Fibroblast of skin of scalp (primary cell): ENCODE results near the gene RTF1.

Experiments used
- DNase-seq: peaks from one replicate; pipeline ENCODE4 v3.0.0-alpha.2; 2013

Gene RTF1

DNA sequence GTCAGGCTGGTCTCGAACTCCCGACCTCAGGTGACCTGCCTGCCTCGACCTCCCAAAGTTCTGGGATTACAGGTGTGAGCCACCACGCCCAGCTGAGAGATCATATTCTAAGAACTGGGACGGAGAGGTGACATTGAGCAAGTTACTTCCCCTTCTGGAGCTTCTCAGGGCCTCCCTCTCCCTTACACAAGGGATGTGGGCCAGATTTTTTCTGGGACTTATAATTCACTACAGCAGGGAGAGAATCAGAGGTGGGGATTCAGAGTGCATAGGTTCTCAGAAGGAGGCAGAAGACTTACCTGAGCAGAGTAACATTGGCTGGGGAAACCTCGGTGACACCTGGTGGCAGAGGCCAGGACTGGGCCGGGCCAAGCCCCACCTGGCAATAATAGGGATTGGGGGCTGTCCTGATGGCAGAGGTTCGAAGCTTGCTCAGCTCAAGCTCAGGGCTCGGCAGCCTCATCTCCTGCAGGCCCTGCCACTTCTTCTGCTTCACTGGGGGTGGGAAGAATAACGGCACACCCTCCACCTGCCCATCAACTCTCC is 90.0 kb downstream of the RTF1 start:
- no peak for DNase-seq

DNA sequence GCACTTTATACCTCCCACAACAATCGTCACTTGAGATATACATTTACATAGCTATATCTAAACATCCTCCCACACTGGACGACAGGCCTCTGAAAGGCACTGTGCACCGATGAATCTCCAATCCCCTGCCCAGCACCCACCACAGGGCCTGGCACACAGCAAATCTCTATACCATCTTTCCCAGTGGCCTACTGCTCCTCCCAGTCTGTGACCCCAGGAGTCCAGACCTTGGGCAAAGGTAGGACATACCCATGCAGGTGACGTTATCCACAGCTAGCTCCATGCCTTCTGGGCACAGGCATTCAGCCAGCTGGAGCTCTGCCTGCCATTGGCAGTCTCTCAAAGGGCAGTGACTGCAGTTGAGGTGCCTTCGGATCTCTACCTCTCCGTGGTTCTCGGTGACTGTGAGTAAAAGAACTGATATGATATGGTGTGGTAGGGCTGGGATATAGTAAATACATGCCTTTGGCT is 91.0 kb downstream of the RTF1 start:
- DNase-seq, result no peak

DNA sequence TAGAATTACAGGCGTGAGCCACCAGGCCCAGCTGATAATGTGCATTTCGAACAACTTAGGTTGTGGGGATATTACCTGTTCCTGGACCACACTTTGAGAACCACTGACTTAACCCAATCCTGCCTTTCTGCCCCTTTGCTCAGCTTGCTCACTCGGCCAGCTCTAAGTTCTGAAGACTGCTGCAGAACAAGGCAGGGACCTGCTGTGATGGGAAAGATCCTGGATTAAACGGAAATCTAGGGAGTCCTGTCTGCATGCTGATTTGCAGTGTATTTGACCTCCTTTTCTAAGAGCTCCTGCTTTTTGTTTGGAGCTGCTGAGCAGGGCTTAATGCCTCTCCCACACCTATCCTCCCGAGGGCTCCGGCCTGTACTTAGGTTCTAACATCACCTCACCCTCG is 93.8 kb downstream of the RTF1 start:
- DNase-seq, result no peak

DNA sequence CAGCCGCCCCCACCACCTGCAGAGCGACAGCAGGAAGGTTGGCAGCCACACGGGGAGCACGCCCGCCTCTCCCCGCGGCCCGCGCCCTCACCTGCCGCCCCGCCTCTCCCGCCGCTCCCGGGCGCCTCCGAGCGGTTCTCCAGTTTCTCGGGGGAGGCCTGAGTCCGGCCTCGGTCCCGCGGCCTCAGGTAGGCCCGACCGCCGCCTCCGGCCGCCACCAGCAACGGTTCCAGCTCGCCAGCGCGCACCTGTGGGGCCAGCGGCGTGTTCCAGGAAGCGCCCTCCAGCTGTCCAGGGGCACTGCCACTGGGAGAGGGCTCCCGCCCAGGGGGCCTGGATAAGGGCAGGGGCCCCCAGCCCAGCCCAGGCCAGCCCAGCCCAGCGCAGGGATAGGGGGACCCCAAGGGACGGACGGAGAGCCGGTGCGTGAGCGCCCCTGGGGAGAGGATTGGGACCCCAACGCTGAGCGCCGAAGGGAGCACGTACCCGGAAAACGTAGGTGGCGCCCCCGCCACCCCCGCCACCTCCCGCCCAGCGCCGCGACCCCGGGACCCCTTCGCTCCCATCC is 94.5 kb downstream of the RTF1 start:
- DNase-seq, result no peak

DNA sequence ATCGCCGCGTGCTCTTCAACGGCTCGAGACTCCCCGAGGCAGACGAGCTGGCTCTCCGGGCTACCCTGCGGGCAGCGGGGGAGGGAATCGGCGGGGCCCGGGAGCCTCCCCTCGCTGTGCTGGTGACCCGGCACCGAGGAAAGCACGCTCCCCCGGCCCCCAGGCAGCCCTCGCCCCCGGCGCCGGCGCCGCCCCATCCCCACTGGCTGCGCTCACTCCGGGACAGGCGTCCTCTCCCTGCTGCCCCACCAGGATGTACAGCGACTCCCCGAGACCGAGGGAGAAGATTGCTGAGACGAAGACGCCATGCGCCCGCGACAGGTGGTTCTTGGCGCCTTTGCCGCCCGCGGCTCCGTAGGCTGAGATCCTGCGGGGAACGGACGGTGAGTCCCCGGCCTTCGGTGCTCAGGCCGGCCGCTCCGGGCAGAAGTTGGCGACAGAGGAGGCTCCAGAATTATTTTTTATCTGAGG is 95.0 kb downstream of the RTF1 start:
- DNase-seq, result no peak

DNA sequence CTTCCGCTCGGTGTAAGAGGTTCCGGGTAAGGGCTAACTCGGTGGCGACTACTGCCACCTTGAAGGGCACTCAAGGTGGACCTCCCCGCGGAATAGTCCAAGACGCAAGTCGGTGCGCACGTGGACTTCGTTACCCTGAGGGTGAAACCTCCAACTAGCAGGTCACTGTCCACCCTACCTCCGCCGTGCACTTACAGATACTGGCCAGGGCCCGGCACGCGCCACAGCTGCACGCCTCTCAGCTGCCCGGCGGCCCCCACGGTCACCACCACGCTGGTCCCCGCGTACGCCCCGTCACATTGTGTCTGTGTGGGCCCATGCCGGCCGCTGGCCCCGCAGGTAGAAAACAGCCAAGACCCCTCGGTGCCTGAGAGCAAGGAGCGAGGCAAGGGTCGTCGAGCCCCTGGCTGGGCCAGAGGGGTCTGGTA is 95.6 kb downstream of the RTF1 start:
- DNase-seq, result no peak

DNA sequence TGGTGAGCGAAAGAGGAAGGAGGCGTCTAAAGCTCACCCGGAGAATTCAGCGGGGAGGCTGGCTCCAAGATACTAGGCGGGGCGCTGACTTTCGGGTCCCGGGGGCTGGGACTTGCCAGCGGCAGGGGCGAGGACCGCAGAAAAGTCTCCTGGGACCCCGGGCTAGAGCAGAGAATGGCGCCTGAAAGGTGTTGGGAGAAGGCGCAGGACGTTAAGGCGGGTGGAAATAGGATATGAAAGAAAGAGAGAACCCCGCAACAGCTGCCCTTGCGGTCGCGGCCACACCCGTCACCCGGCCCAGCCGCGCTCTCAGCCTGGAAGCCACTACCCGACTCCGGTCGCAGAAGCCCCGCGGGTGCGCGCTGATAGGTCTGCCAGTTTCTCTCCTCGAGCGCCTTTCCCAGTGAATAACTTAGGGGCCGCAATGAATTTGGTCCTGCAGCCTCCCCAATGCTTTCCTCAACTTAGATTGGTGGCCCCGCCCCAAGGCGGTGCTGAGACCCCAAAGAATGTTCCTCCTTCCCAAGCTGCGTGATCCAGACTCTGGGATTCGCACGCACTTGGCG is 96.1 kb downstream of the RTF1 start:
- DNase-seq, result peak; percentile 17

DNA sequence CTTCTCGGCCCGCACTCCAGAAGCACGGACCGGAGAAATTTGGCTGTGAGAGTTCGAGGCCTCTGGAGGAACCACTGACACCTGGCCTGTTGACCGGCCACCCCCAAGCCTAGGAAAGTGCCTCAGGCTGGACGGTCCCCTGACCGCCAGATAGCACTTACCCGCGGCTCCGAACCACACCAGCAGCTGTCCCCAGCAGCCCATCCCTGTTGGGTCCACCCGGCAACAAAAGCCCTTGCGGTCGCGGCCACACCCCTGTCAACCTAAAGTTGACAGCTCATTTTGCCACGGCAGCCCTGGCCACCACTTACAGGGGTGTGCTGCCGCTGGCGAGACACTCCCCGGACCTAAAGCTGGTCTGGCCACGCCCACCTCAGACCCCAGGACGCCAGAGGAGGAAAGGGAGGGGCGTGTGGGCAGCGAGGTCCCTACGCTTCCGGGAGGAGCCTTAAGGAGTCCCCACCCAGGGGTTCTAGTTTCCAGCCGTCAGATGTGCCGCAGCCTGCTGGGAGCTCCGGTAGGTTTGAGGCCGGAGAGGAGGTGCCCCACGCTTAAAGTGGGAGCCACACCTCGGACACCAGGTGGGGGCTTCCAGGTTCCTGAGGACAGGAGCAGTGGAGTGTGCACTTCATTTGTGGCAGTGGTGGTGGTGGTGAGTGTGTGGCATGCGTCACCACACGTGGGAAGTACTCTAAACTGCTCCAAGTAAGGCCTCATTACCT is 96.8 kb downstream of the RTF1 start, which contains the start of gene LTK:
Gene LTK, minus strand, starts transcription at position 322 of the 722 bp plus-strand sequence. Its CDS starts 118 bp downstream, at position 204.
- DNase-seq, result peak; percentile 28

DNA sequence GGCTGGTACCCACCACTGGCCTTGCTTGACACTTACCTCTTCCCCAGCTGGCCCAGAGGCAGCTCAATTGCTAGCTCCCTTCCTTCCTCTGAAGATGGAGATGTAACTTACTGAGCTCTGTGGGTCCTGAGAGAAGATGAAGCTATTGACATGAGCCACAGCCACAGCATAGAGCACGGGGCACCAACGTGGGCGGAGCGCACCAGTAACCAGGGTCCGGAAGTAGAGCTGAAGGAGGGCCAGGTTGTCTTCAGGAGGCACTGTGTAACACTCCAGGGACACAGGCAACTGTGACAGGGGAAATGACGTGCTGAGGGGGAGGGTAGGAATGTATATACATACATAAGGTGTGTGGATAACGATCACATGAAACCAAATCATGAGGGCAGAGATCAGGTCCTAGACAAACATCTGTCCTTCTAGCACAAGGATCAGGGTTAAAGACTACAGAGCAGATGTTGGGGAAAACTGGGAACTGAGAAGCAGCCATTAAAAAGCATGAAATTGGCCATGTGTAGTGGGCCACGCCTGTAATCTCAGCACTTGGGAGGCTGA is 101.1 kb downstream of the RTF1 start:
- DNase-seq, result no peak

DNA sequence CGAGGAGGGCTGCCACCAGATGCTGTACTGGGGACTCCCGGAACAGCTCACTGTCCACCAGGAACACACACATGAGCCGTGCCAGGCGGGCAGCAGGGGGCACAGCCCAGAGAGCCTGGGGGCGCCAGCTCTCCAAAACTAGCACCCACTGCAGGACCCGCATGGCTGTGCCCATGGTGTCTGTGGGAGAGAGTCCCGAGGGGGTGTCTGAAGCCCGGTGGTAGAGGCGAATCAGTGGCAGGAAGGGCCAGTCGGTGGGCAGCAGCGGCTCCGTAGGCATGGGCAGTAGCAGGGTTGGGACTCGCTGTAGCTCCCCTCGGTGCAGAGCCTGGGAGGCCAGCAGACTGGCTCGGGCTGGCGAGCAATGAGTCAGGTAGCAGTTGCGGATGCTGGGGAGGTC is 103.7 kb downstream of the RTF1 start:
- DNase-seq, result no peak

DNA sequence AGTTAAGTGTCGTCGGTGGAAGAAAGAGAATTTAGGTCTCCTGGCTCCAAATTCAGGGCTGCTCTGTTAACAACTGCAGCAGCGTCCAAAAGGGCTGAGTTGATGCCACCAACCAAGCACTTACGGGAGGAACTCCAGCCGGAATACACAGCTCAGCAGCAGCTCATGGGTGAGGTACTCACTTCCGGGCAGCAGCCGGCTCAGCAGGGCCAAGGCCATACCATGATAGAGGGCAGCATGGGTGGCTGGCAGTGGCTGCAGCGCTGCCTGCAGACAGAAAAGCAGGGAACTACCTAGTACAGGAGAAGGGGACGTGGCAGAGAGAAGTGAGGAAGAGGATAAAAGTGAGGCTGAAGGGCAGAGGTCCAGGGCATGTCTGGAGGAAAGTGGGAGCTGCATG is 104.7 kb downstream of the RTF1 start:
- DNase-seq, result no peak

DNA sequence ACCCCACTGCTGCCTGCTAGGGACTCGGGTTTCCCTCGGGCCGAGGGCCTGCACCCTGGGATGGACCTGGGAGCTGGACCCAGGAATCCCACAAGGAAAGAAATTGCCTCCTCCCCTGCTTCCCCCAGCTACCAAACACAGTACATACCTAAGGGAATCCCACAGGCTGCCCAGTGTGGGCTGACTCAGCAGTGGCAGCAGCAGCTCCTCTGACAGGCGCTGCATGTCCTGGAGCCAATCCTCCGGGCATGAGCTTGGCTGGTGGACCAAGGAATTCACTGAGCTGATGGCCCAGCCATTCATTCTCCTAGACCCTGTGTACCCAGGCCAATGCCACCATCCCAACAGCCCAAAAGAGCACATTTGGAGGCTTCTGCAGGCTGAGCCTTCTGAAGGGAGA is 106.2 kb downstream of the RTF1 start:
- no peak for DNase-seq

DNA sequence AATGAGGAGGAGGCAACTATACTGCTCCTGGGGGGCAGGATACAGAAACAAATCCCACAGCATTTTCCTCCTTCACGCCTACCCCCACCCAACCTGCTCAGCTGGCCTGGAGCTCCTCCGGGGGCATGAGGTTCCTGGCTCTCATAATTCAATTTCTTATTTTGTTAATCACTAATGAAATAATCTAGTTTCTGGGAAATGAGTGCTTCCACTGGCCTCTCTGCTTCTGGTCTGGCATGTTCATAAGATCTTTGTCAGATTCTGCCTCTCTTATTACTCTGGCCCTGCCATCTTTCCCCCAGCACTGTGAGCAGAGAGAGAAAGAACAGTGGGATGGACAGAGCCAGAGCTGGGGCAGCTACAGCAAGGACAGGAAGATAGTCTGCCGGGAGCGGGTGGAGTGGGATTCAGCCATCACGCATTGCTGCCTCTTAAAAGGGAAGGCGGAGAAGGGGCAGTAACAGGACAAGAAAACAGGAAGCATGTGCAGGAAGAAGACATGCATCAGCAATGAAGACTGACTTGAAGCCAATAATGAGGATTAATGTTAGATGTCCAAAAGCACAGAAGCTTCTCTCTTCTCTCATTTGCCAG is 113.6 kb downstream of the RTF1 start:
- DNase-seq, result no peak
